Measurements from ENCODE around the gene PMCH. TPM values are rescaled to one million over a fixed set of nuclear protein-coding genes. Genes with fewer than 3 reads are reported as not detected.
A peak's percentile ranks its signal among the peaks of the same experiment; 100 is the strongest.

PMCH gene
- total RNA-seq, 1 donor from 2014 or later: not detected

GRCh38 chr12:102195826-102196225 lies 1.8 kb downstream of the PMCH start:
- H3K36me3 Mint-ChIP-seq: no peaks in the 10 kb centered on the region
- no peaks in the 10 kb centered on the region for H3K9me3 Mint-ChIP-seq
- no peak overlapping the region for H3K27ac Mint-ChIP-seq
- peaks cover 13% of the 10 kb centered on the region for H3K4me1 Mint-ChIP-seq
- no peaks in the 10 kb centered on the region for H3K27me3 Mint-ChIP-seq (ENCODE audit: low read depth)
- TF ChIP-seq CTCF (IDR thresholded peaks at IDR 0.05; ENCODE audit: unreplicated experiment): no peak
- DNase-seq (ENCODE audit: low spot score in 2 of 2, unreplicated experiment in 2 of 2): no peak
- no peak overlapping the region for H3K4me3 Mint-ChIP-seq

- Mint-ChIP-seq H3K4me3 (no peak overlapping the region), H3K27ac (no peak overlapping the region), H3K4me1 (no peaks in the 10 kb centered on the region), H3K36me3 (no peaks in the 10 kb centered on the region), H3K9me3 (no peaks in the 10 kb centered on the region), H3K27me3 (ENCODE audit: low read depth) (no peaks in the 10 kb centered on the region)
- DNase-seq (ENCODE audit: low spot score in 2 of 2, unreplicated experiment in 2 of 2): no peak
- no peak for TF ChIP-seq CTCF (IDR thresholded peaks at IDR 0.05; ENCODE audit: unreplicated experiment)
Measured at GRCh38 chr12:102182635-102183034, 15.0 kb downstream of the PMCH start.

DNA sequence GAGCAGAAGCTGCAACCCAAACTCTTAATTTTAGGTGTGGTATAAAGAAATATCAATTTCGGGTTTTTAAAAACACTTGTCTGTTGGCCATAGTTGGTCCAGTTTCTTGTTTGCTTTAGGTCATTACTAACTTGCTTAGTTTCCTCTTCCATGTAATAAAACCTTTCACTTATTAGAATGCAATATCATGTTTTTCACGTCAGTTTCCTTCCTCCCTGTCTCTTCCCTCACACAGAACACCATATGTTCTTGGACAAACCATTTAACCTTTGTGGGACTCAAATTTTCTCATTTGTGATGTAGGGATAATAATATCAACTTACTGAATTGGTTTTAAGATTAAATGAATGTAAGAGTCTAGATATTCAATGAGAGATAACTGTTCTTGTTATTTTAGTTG lies 22.9 kb downstream of the PMCH start:
- H3K9me3 Mint-ChIP-seq: no peaks in the 10 kb centered on the region
- TF ChIP-seq CTCF (IDR thresholded peaks at IDR 0.05; ENCODE audit: unreplicated experiment): no peak
- no peak overlapping the region for H3K27ac Mint-ChIP-seq
- H3K36me3 Mint-ChIP-seq: no peaks in the 10 kb centered on the region
- peaks cover 4% of the 10 kb centered on the region for H3K4me1 Mint-ChIP-seq
- DNase-seq (ENCODE audit: low spot score in 2 of 2, unreplicated experiment in 2 of 2): no peak
- no peak overlapping the region for H3K4me3 Mint-ChIP-seq
- no peaks in the 10 kb centered on the region for H3K27me3 Mint-ChIP-seq (ENCODE audit: low read depth)

GRCh38 chr12:102174117-102174516 lies 23.5 kb downstream of the PMCH start:
- TF ChIP-seq CTCF (IDR thresholded peaks at IDR 0.05; ENCODE audit: unreplicated experiment): no peak
- H3K36me3 Mint-ChIP-seq: no peaks in the 10 kb centered on the region
- no peaks in the 10 kb centered on the region for H3K27me3 Mint-ChIP-seq (ENCODE audit: low read depth)
- peaks cover 4% of the 10 kb centered on the region for H3K4me1 Mint-ChIP-seq
- H3K9me3 Mint-ChIP-seq: no peaks in the 10 kb centered on the region
- no peak overlapping the region for H3K4me3 Mint-ChIP-seq
- H3K27ac Mint-ChIP-seq: no peak overlapping the region
- DNase-seq (ENCODE audit: low spot score in 2 of 2, unreplicated experiment in 2 of 2): no peak

GRCh38 chr12:102172436-102172835 lies 25.2 kb downstream of the PMCH start:
- H3K27ac Mint-ChIP-seq: peak overlapping the region; percentile 48
- no peaks in the 10 kb centered on the region for H3K36me3 Mint-ChIP-seq
- H3K4me3 Mint-ChIP-seq: no peak overlapping the region
- H3K4me1 Mint-ChIP-seq: peaks cover 4% of the 10 kb centered on the region
- DNase-seq (ENCODE audit: low spot score in 2 of 2, unreplicated experiment in 2 of 2): no peak
- TF ChIP-seq CTCF (IDR thresholded peaks at IDR 0.05; ENCODE audit: unreplicated experiment): no peak
- no peaks in the 10 kb centered on the region for H3K27me3 Mint-ChIP-seq (ENCODE audit: low read depth)
- no peaks in the 10 kb centered on the region for H3K9me3 Mint-ChIP-seq

DNA sequence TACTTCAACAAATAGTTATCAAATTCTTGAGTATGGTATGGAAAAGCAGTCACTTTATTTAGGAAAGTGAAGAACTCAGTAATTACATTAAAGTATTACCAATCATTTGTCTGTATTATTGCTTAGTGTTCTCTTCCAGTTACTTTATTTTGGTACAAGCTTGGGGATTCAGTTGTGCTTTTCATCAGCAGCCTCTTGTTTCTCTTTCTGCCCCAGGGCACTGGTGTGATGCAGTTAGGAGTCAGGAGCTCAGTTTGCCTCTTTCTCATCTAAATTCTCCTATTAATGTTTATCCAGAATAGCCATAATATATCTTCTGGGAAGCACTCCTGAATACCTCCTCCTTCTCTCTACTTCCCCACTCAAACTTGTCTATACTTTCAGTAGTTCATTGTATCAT lies 25.7 kb downstream of the PMCH start:
- no peak for TF ChIP-seq CTCF (IDR thresholded peaks at IDR 0.05; ENCODE audit: unreplicated experiment)
- no peak overlapping the region for H3K4me3 Mint-ChIP-seq
- H3K27me3 Mint-ChIP-seq (ENCODE audit: low read depth): no peaks in the 10 kb centered on the region
- no peak for DNase-seq (ENCODE audit: low spot score in 2 of 2, unreplicated experiment in 2 of 2)
- H3K27ac Mint-ChIP-seq: peak overlapping the region; percentile 48
- H3K9me3 Mint-ChIP-seq: no peaks in the 10 kb centered on the region
- H3K4me1 Mint-ChIP-seq: peaks cover 4% of the 10 kb centered on the region
- no peaks in the 10 kb centered on the region for H3K36me3 Mint-ChIP-seq
